GM12873 (cell line): ENCODE measurements around the gene RND1.

ENCODE experiments used
- TF ChIP-seq, protein P1 (sequence below): IDR thresholded peaks from 2 replicates; pipeline ENCODE4 v1.5.1; 2012; ENCODE audit warnings: low read depth, mild to moderate bottlenecking, moderate library complexity, low read length, control low read depth; ENCODE audit not compliant: insufficient read depth; ENCODE audit errors: missing control alignments

The RND1 gene

DNA sequence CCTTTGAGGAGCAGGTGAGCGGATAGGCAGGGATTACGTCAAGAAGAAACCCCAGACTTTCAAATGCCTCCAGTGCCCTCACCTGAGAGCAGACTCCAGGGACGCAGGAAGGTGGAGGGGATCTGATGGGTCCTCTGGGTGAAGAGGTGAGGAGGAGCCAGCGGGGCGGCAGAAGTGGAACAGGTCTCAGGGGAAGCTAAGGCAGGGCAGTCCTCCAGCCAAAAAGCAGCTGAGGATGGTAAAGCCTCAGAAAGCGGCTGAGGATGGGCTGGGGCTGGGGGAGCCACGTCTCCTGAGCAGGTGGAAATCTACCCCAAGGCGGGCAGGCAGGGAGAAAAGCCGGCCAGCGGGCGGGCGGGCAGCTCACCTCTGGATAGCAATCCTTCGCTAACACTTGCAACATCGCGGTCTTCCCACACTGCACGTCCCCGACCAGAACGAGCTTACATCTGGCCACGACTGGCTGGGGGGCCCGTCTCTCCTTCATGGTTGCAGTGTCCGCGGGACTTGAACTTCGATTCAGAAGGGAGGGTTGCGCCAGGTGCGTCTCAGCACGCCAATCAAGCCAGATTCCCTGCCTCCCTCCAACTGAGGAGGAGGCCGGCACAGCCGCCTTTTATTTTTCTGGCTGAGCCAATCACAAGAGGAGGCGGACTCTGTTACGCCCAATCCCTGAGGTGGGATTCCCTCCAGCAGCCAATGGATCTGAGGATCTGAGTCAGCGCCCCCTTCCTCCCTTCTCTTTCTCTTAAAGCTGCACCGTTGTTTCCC is at the start of gene RND1:
RND1 (minus strand) TSS at position 590 of the 771 bp plus-strand sequence; CDS start at position 487, 103 bp downstream.
- TF ChIP-seq, protein P1, sequence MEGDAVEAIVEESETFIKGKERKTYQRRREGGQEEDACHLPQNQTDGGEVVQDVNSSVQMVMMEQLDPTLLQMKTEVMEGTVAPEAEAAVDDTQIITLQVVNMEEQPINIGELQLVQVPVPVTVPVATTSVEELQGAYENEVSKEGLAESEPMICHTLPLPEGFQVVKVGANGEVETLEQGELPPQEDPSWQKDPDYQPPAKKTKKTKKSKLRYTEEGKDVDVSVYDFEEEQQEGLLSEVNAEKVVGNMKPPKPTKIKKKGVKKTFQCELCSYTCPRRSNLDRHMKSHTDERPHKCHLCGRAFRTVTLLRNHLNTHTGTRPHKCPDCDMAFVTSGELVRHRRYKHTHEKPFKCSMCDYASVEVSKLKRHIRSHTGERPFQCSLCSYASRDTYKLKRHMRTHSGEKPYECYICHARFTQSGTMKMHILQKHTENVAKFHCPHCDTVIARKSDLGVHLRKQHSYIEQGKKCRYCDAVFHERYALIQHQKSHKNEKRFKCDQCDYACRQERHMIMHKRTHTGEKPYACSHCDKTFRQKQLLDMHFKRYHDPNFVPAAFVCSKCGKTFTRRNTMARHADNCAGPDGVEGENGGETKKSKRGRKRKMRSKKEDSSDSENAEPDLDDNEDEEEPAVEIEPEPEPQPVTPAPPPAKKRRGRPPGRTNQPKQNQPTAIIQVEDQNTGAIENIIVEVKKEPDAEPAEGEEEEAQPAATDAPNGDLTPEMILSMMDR: peak; percentile 13

DNA sequence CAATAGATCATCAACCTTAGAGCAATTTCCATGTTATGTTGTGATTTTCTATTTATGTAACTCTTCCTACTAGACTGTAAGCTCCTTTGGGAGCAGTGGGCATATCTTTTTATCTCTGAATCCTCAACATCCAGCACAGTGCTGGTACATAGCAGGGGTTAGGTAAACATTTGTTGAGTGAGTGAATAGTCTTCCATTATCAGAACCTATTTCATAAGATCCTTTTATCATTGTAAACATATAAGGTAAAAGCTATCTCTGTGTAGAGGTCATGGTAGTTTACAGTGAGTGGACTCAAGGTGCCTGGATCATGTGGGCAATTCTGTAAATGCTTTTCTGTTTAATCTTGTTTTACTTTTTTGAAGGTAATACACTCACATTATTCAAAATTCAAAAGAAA is 44.5 kb upstream of the RND1 start:
- TF ChIP-seq, protein P1: no peak

DNA sequence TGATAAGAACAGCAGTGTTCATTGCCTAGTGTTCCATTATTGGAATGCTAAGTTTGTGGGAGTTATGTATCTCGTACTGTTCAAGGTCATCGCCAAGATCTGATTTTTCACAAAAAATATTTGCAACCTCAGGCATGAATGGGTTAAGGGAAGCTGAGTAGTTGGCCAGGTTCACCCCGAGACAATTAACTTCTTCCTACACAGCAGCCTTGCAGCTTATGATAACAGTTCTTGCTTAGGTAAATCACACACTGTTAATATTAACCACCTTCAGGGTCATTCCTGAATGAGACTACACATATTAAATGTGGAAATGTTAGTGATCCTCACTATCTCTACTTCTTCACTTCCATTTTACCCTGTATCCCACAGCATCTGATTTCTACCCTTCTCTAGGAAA is 41.6 kb upstream of the RND1 start:
- TF ChIP-seq, protein P1: no peak

DNA sequence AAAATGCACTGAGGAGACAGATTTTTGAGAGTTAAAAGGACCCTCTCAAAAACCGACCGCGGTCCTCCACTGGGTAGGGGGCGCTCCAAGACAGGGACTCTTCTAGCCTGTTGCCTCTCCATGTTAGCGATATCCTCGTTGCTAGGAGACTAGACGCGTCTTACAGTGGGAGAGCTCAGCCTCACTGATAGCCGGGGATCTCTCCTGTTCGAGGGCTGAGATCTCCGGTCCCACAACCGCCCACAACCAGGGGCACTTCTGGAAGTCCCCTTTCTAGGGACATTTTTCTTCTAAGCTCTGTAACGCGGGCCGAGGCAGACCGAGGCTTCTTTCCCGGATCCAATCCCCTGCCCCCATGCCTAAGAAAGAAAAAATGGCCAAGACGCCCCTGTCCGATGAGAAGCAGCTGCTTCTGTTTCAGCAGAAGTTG is 38.3 kb upstream of the RND1 start:
- TF ChIP-seq, protein P1: peak; percentile 75

DNA sequence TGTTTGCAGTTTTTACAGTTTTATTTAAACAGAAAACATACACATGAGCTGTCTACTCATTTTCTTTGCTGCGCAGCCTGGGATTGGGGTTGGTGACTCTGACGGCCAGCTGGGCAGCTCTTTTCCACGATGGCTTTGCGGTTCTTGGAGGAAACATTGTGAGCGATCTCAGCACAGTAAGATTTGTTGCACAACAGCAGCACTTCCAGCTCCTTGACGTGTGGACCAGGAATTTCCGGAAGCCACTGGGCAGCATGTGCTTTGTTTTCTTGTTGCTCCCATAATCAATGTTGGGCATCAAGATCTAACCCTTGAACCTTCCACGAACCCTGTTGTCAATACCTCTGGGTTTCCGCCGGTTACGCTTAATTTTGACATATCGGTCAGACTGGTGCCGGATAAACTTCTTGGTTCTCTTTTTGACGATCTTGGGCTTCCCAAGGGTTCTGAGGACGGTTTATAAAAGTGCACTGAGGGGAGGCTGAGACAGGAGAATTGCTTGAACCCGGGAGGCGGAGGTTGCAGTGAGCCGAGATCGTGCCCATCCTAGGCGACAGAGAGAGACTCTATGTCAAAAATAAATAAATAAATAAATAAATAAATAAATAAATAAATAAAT is 37.8 kb upstream of the RND1 start:
- TF ChIP-seq, protein P1: no peak

DNA sequence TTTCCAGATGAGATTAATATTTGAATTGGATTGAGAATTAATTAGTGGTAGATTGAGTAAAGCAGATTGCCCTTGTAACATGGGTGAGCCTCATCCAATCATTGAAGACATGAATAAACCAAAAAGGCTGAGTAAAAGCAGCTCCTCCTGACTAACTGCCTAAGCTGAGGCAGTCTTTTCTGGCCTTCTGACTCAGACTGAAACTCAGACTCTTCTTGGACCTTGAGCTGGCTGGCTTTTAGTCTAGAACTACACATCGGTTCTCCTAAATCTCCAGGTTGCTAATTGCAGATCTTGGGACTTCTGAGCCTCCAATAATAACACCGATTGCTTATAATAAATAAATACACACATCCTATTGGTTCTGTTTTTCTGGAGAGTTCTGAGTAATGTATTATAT is 35.6 kb upstream of the RND1 start:
- TF ChIP-seq, protein P1: no peak

DNA sequence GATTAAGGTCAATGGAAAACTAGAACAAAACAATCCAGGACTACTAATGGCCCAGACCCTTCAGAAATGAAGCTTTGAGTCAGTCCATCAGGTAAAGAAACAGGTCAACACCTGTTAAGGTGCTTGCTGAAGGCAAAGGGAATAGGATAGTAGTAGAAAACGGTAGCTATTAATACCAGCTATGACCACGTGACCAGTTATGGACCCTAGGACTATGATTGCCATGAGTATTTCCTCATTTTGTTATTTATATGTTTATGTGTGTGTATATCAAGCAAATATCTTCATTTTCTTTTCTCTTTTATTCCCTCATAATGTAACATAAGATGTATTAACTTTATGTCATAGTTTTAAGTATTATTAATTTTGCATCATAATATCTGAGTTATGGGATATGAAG is 34.0 kb upstream of the RND1 start:
- TF ChIP-seq, protein P1: no peak
